HEK293T (cell line): Measurements from ENCODE around the gene TCF7L2.
A peak's percentile ranks its signal among the peaks of the same experiment; 100 is the strongest.

ENCODE experiments used
- CTCF ChIA-PET: fragments of 350-600 bp; formaldehyde crosslinking; extraction: SDS; loops from one replicate; lab custom pipeline; 2021; ENCODE audit warnings: antibody characterized with exemption, inconsistent platforms; lab: Yijun Ruan, JAX
- POLR2A ChIA-PET: fragments of 350-600 bp; formaldehyde crosslinking; extraction: SDS; loops from one replicate; lab custom pipeline; 2020; ENCODE audit warnings: antibody characterized with exemption, inconsistent platforms; lab: Yijun Ruan, JAX
- DNase-seq: peaks from one replicate; pipeline ENCODE4 v3.0.0; 2012; ENCODE audit warnings: mixed read lengths; ENCODE audit errors: extremely low spot score
- ARNT ChIP-seq: fragments of 450-650 bp; IDR thresholded peaks from 2 replicates; pipeline ENCODE4 v1.6.1; 2017; ENCODE audit warnings: mild to moderate bottlenecking
- BHLHE40 ChIP-seq: fragments of 450-650 bp; IDR thresholded peaks from 2 replicates; pipeline ENCODE4 v1.6.1; 2016; ENCODE audit warnings: mild to moderate bottlenecking, moderate library complexity, borderline replicate concordance
- CTBP1 ChIP-seq: fragments of 450-650 bp; IDR thresholded peaks from 2 replicates; pipeline ENCODE4 v1.6.1; 2016; ENCODE audit warnings: borderline replicate concordance
- ELF4 ChIP-seq: fragments of 450-650 bp; IDR thresholded peaks from 2 replicates; pipeline ENCODE4 v1.6.1; 2017; ENCODE audit warnings: antibody characterized with exemption
- FOXA1 ChIP-seq: fragments of 450-650 bp; IDR thresholded peaks from 2 replicates; pipeline ENCODE4 v1.6.1; 2016; ENCODE audit warnings: mild to moderate bottlenecking
- FOXK2 ChIP-seq: fragments of 450-650 bp; IDR thresholded peaks from 2 replicates; pipeline ENCODE4 v1.6.1; 2016; ENCODE audit warnings: mild to moderate bottlenecking
- FOXM1 ChIP-seq: fragments of 450-650 bp; IDR thresholded peaks from 2 replicates; pipeline ENCODE4 v1.6.1; 2017; ENCODE audit warnings: mild to moderate bottlenecking, borderline replicate concordance
- HDGF ChIP-seq: fragments of 450-650 bp; IDR thresholded peaks from 2 replicates; pipeline ENCODE4 v1.6.1; 2017; ENCODE audit warnings: antibody characterized with exemption, borderline replicate concordance
- L3MBTL2 ChIP-seq: fragments of 450-650 bp; conservative IDR thresholded peaks from 2 replicates; pipeline ENCODE4 v1.6.1; 2016; ENCODE audit warnings: mild to moderate bottlenecking
- LEF1 ChIP-seq: fragments of 450-650 bp; IDR thresholded peaks from 2 replicates; pipeline ENCODE4 v1.6.1; 2017; ENCODE audit warnings: mild to moderate bottlenecking, borderline replicate concordance
- NFRKB ChIP-seq: fragments of 450-650 bp; IDR thresholded peaks from 2 replicates; pipeline ENCODE4 v1.6.1; 2016; ENCODE audit warnings: mild to moderate bottlenecking, moderate library complexity
- SUZ12 ChIP-seq: fragments of 450-650 bp; IDR thresholded peaks from 2 replicates; pipeline ENCODE4 v1.6.1; 2016; ENCODE audit warnings: mild to moderate bottlenecking
- TARDBP ChIP-seq: fragments of 450-650 bp; IDR thresholded peaks from 2 replicates; pipeline ENCODE4 v1.6.1; 2016
- ZNF384 ChIP-seq: fragments of 450-650 bp; IDR thresholded peaks from 2 replicates; pipeline ENCODE4 v1.6.1; 2016
- TF ChIP-seq, protein P1 (sequence below): fragments of 450-650 bp; IDR thresholded peaks from 2 replicates; pipeline ENCODE4 v1.6.1; 2016

Gene TCF7L2

DNA sequence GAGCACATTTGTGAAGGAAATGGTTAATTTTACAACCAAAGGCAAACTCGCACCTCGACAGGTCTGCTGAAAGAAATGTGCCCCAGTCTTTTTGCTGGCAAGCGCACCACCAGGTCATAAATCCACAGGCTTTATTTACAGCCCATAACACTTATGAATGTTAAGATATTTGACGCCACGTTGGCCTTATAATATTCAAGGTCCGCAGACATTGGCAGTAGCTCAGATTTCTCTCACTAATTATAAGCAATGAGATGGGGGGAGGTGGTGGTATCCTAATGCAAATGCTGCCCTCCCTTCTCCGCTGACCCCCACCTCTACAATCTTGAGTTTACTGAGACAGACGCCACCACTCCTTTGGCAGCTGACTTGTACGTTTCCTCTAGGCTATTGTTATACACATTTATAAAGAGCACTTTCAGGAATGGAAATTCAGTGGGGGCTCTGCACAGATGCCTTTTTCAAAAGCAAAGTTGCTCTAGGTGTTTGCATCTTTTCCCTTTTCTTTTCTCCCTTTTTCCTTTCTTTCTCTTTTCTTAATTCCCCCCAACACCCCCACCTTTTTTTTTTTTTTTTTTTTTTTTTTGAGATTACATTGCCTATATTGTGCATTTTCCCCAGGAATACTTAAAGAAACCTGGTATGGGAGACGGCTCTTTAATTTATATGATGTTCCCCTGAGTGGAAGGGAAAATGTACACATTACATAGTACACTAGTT, 6.7 kb downstream of the TCF7L2 start:
- CTCF ChIA-PET: no interaction called here
- POLR2A ChIA-PET: interaction anchor here (0.6 to 0.7 kb wide), 2 partner anchors 170 to 609 kb away, joined by 3 read pairs; no protein-coding TSS in a partner anchor

DNA sequence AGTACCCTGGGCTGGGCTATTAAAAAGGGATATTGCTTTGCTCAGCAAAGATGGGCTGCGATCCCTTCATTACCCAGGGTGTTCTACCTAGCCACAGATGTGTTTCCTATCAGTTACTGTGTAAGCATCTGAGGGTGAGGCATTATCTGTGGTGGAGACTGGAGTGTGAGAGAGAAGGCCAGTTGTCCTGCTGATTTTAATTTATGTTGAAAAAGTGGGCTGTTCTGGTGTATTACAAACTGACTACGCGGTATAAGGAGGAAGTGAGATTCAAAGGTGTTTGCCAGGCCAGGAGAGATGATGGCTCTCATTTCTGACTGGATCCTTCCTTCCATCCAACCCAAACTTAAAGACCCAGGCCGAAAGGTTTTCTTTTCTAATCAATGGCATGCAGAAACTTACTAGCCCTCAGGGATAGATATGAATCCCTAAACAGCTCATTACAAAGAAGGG, 7.6 kb downstream of the TCF7L2 start:
- ChIA-PET CTCF (no interaction called here), POLR2A (interaction anchor here (1.0 kb wide), 1 partner anchor 30 kb away, joined by 3 read pairs; no protein-coding TSS in a partner anchor)
- DNase-seq: no peak
- TF ChIP-seq HDGF (no peak), FOXK2 (no peak), LEF1 (no peak), TARDBP (no peak), FOXA1 (no peak), ZNF384 (no peak), BHLHE40 (no peak), SUZ12 (no peak), CTBP1 (no peak), L3MBTL2 (no peak)
- TF ChIP-seq, protein P1, sequence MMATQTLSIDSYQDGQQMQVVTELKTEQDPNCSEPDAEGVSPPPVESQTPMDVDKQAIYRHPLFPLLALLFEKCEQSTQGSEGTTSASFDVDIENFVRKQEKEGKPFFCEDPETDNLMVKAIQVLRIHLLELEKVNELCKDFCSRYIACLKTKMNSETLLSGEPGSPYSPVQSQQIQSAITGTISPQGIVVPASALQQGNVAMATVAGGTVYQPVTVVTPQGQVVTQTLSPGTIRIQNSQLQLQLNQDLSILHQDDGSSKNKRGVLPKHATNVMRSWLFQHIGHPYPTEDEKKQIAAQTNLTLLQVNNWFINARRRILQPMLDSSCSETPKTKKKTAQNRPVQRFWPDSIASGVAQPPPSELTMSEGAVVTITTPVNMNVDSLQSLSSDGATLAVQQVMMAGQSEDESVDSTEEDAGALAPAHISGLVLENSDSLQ: no peak

More for the DNA sequence above, 6.7 kb downstream of the TCF7L2 start:
- TF ChIP-seq, protein P1: peak; percentile 74
- TF ChIP-seq LEF1 (no peak), ZNF384 (peak; percentile 71; the same call in 1 of the 2 replicates)
- DNase-seq: no peak

DNA sequence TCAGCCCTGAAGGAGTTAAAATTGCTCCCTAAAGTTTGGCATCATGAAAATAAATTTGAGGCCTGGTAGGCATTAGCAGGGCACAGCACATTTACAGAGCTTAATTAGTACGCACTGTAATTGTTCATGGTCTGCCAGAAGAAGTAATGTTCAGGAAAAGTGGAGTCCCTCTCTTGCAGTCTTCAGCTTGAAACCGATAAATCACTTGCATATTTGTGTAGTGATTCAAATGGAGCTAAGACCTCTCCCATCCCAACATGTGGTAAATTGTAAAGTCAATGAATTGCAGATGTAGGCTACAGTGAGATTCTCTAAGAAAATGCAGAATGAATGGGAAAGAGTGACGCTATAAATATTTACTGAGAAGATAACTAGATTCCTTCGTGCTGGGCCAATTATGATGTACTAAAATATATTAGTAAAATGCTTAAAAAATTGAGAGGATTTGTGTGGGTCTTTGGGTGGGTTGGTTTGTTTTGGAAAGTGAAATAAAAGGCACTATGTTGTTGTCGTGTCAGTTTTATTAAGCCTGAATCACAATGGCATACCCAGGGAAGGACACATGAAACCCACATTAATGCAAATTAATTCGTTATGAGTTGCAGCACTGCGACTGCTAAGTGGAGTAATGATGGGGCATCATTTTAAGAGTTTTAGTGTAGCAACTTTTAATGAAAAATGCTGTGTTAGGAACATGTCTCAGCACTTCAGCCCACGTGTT, 8.4 kb downstream of the TCF7L2 start:
- no peak for DNase-seq
- TF ChIP-seq ARNT (peak; percentile 31; the same call in 1 of the 2 replicates), CTBP1 (peak; percentile 96), BHLHE40 (no peak), ZNF384 (0 out of 2 replicates have a peak, but pooled peaks have one; percentile 8), FOXK2 (no peak)
- TF ChIP-seq, protein P1: peak; percentile 94
- ChIA-PET POLR2A (interaction anchor here (1.0 to 1.1 kb wide), 2 partner anchors 20 to 29 kb away, joined by 3 read pairs; no protein-coding TSS in a partner anchor), CTCF (interaction anchor here (0.5 kb wide), 1 partner anchor 77 kb away, joined by 3 read pairs; no protein-coding TSS in a partner anchor)

DNA sequence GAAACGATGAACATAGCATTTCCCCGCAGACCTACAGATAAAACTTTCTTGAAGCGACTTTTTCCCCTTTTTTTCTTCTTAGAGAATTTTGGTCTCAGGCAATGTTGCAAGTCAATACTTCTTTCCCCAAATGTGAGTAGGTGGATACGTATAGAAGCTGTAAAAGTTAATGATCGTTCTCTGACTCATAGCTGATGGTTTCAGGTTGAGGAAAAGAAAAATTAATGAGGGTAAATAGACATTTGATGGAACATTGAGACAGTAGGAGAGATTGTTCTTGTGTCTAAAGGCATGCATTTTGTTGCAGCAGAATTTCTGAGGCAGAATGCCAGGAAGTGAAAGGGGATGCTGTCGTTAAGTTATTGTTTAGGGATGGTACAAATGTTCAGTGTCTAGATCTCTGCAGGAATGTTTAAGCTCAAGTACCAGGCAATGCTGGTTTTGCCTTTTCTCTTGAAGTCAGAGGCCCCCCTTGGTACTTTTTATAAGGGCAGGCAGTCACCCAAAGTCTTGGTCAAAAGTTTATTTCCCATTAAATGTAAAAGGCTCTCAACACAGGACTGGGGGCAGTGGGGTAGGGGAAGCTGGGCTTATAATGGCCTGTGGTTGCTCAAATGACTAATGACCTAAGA, 9.3 kb downstream of the TCF7L2 start:
- CTCF ChIA-PET: interaction anchor here (0.5 to 1.0 kb wide), 2 partner anchors 78 to 268 kb away, joined by 3 read pairs; no protein-coding TSS in a partner anchor
- no peak for DNase-seq
- POLR2A ChIA-PET: interaction anchor here (1.1 kb wide), 1 partner anchor 19 kb away, joined by 3 read pairs; no protein-coding TSS in a partner anchor
- TF ChIP-seq NFRKB (no peak), CTBP1 (peak; percentile 71)
- TF ChIP-seq, protein P1: peak; percentile 36; the same call in 1 of the 2 replicates

- CTCF ChIA-PET: interaction anchor here (1.0 kb wide), 1 partner anchor 269 kb away, joined by 3 read pairs; no protein-coding TSS in a partner anchor
- no peak for DNase-seq
- POLR2A ChIA-PET: no interaction called here
- TF ChIP-seq L3MBTL2: no peak
- TF ChIP-seq ZNF384: no peak
- TF ChIP-seq ARNT: no peak
- TF ChIP-seq FOXK2: no peak
- no peak for TF ChIP-seq ELF4
Measured at GRCh38 chr10:112960151-112960681, 10.2 kb downstream of the TCF7L2 start.

GRCh38 chr10:112961609-112962008, 11.6 kb downstream of the TCF7L2 start:
- TF ChIP-seq FOXA1 (no peak), FOXM1 (no peak), TARDBP (no peak), ZNF384 (no peak), LEF1 (no peak)
- CTCF ChIA-PET: interaction anchor here (0.8 kb wide), 1 partner anchor 16 kb away, joined by 4 read pairs; no protein-coding TSS in a partner anchor
- no peak for DNase-seq
- POLR2A ChIA-PET: no interaction called here
